ENCODE measurements around the gene CLOCK. TPM values are rescaled to one million over a fixed set of nuclear protein-coding genes. Genes with fewer than 3 reads are reported as not detected.

CLOCK gene
- total RNA-seq, 1 donor from 2014 or later: 35.9 TPM

GRCh38 chr4:55393461-55394320 is 153.0 kb downstream of the CLOCK start:
- TF ChIP-seq EZH2phosphoT487 (IDR thresholded peaks at IDR 0.05) (no peak), CTCF (IDR thresholded peaks at IDR 0.05) (no peak), EZH2 (IDR thresholded peaks at IDR 0.05) (no peak)
- Histone ChIP-seq H3K4me2 (no peak overlapping the region), H3K9me3 (ENCODE audit: low read depth) (no peaks in the 10 kb centered on the region), H3F3A (ENCODE audit: low read depth) (peaks cover 5% of the 10 kb centered on the region), H2AFZ (replicated peaks) (no peak overlapping the region), H3K27me3 (peaks cover 10% of the 10 kb centered on the region), H3K79me2 (ENCODE audit: low read depth) (peaks cover 29% of the 10 kb centered on the region), H4K20me1 (ENCODE audit: low read depth) (peaks cover 24% of the 10 kb centered on the region), H3K4me3 (no peak overlapping the region), H3K4me1 (peaks cover 6% of the 10 kb centered on the region), H3K27ac (no peak overlapping the region), H3K36me3 (no peaks in the 10 kb centered on the region), H3K9ac (no peak overlapping the region)
- Mint-ChIP-seq H3K36me3 (no peaks in the 10 kb centered on the region), H3K9me3 (no peaks in the 10 kb centered on the region), H3K27me3 (ENCODE audit: insufficient read depth, low read depth) (no peaks in the 10 kb centered on the region), H3K4me1 (peaks cover 23% of the 10 kb centered on the region), H3K27ac (no peak overlapping the region), H3K4me3 (no peak overlapping the region)
- no peak for DNase-seq (ENCODE audit: low spot score)

GRCh38 chr4:55386840-55387239 is 159.9 kb downstream of the CLOCK start:
- Histone ChIP-seq H3K79me2 (ENCODE audit: low read depth) (no peaks in the 10 kb centered on the region), H3K4me1 (no peaks in the 10 kb centered on the region), H3K9me3 (ENCODE audit: low read depth) (no peaks in the 10 kb centered on the region), H3K27ac (no peak overlapping the region), H3K27me3 (no peaks in the 10 kb centered on the region), H4K20me1 (ENCODE audit: low read depth) (no peaks in the 10 kb centered on the region), H2AFZ (replicated peaks) (no peak overlapping the region), H3F3A (ENCODE audit: low read depth) (no peaks in the 10 kb centered on the region), H3K9ac (no peak overlapping the region), H3K36me3 (no peaks in the 10 kb centered on the region), H3K4me3 (no peak overlapping the region), H3K4me2 (no peak overlapping the region)
- H3K36me3 Mint-ChIP-seq: no peaks in the 10 kb centered on the region
- peaks cover 2% of the 10 kb centered on the region for H3K27me3 Mint-ChIP-seq (ENCODE audit: insufficient read depth, low read depth)
- TF ChIP-seq EZH2 (IDR thresholded peaks at IDR 0.05) (no peak), EZH2phosphoT487 (IDR thresholded peaks at IDR 0.05) (no peak), CTCF (IDR thresholded peaks at IDR 0.05) (no peak)
- no peaks in the 10 kb centered on the region for H3K4me1 Mint-ChIP-seq
- DNase-seq (ENCODE audit: low spot score): no peak
- H3K9me3 Mint-ChIP-seq: no peaks in the 10 kb centered on the region
- H3K27ac Mint-ChIP-seq: no peak overlapping the region
- H3K4me3 Mint-ChIP-seq: no peak overlapping the region

GRCh38 chr4:55386073-55386472 is 160.6 kb downstream of the CLOCK start:
- Histone ChIP-seq H3K4me3 (no peak overlapping the region), H3K9me3 (ENCODE audit: low read depth) (no peaks in the 10 kb centered on the region), H2AFZ (replicated peaks) (peak overlapping the region; percentile 66), H3K27me3 (no peaks in the 10 kb centered on the region), H3K27ac (no peak overlapping the region), H4K20me1 (ENCODE audit: low read depth) (no peaks in the 10 kb centered on the region), H3K4me2 (no peak overlapping the region), H3K79me2 (ENCODE audit: low read depth) (no peaks in the 10 kb centered on the region), H3K9ac (no peak overlapping the region), H3F3A (ENCODE audit: low read depth) (no peaks in the 10 kb centered on the region), H3K36me3 (no peaks in the 10 kb centered on the region), H3K4me1 (no peaks in the 10 kb centered on the region)
- H3K9me3 Mint-ChIP-seq: no peaks in the 10 kb centered on the region
- peak; percentile 47 for DNase-seq (ENCODE audit: low spot score)
- H3K36me3 Mint-ChIP-seq: no peaks in the 10 kb centered on the region
- TF ChIP-seq EZH2phosphoT487 (IDR thresholded peaks at IDR 0.05) (no peak), EZH2 (IDR thresholded peaks at IDR 0.05) (no peak), CTCF (IDR thresholded peaks at IDR 0.05) (no peak)
- H3K27ac Mint-ChIP-seq: no peak overlapping the region
- no peak overlapping the region for H3K4me3 Mint-ChIP-seq
- peaks cover 2% of the 10 kb centered on the region for H3K27me3 Mint-ChIP-seq (ENCODE audit: insufficient read depth, low read depth)
- H3K4me1 Mint-ChIP-seq: no peaks in the 10 kb centered on the region

All from neural progenitor cell (in vitro differentiated cells).